A673 (cell line): ENCODE measurements around the gene HCFC2.

Experiments
- CTCF ChIP-seq: fragments of 300-800, 200-600 bp; sonication (generic); conservative IDR thresholded peaks from 2 replicates; pipeline ENCODE4 v1.5.1; 2017; ENCODE audit warnings: low read depth, mild to moderate bottlenecking, antibody characterized with exemption, low read length, moderate library complexity, mixed read lengths
- EZH2 ChIP-seq: fragments of 200-600 bp; sonication (generic); IDR thresholded peaks from 2 replicates; pipeline ENCODE4 v1.6.1; 2017; ENCODE audit warnings: borderline replicate concordance, low read depth, mild to moderate bottlenecking, mixed read lengths, antibody characterized with exemption, low read length; ENCODE audit not compliant: poor library complexity, severe bottlenecking

GRCh38 chr12:104133321-104133720, 69.0 kb downstream of the HCFC2 start:
- TF ChIP-seq EZH2: no peak
- no peak for TF ChIP-seq CTCF
